Kidney (tissue), 14 donors: ENCODE measurements around the gene MATN1. TPM values are rescaled to one million over a fixed set of nuclear protein-coding genes. Genes with fewer than 3 reads are reported as not detected.

Experiments
- DNase-seq, 5 donors: peaks; one replicate each; pipeline ENCODE4 v3.0.0-alpha.2; 2013 to 2020
- FAIRE-seq: peaks from 2 replicates; lab custom pipeline; 2012; peaks lifted over from hg19 to GRCh38; lab: Jason Lieb, UNC
- H3K27ac ChIP-seq, 2 donors: one replicate each; pipeline ENCODE4 v1.7.0; 2013; ENCODE audit warnings: low read depth in 2 of 2, low read length in 2 of 2, inconsistent platforms in 1 of 2
- H3K27me3 ChIP-seq: one replicate; pipeline ENCODE4 v1.7.1; 2013; ENCODE audit warnings: low read length, inconsistent platforms; ENCODE audit not compliant: control insufficient read depth, insufficient read depth
- H3K36me3 ChIP-seq, 3 donors: one replicate each; pipeline versions ENCODE4 v1.7.0 to v1.7.1; 2013; ENCODE audit warnings: low read length in 3 of 3, control low read depth in 1 of 3, inconsistent platforms in 1 of 3; ENCODE audit not compliant: insufficient read depth in 3 of 3, control insufficient read depth in 2 of 3
- H3K4me1 ChIP-seq, 3 donors: one replicate each; pipeline versions ENCODE4 v1.7.0 to v1.7.1; 2013; ENCODE audit warnings: low read length in 3 of 3, inconsistent platforms in 1 of 3, low read depth in 1 of 3; ENCODE audit not compliant: control insufficient read depth in 2 of 3, insufficient read depth in 2 of 3
- H3K4me3 ChIP-seq, 3 donors: one replicate each; pipeline versions ENCODE4 v1.7.0 to v1.8.1; 2013; ENCODE audit warnings: low read length in 3 of 3, control low read depth in 1 of 3, inconsistent platforms in 1 of 3
- H3K9ac ChIP-seq, 3 donors: one replicate each; pipeline versions ENCODE4 v1.7.0 to v1.7.1; 2013; ENCODE audit warnings: low read length in 3 of 3, control low read depth in 1 of 3, inconsistent platforms in 1 of 3
- H3K9me3 ChIP-seq, 3 donors: one replicate each; pipeline versions ENCODE4 v1.7.0 to v1.7.1; 2013; ENCODE audit warnings: low read length in 3 of 3, control low read depth in 1 of 3, inconsistent platforms in 1 of 3; ENCODE audit not compliant: control insufficient read depth in 2 of 3, insufficient read depth in 1 of 3
- CTCF ChIP-seq: IDR thresholded peaks from 3 replicates; pipeline ENCODE4 v1.5.1; 2012; ENCODE audit warnings: mild to moderate bottlenecking, moderate library complexity, borderline replicate concordance; ENCODE audit not compliant: insufficient read depth; ENCODE audit errors: extremely low read depth
- intact Hi-C: fragments of 100-400 bp; cut with DNase I; formaldehyde crosslinking; loops from one replicate; pipeline ENCODE4 v1.11.1; 2022
- polyA plus RNA-seq: library from polyadenylated mRNA; stranded (reverse); fragments of 350-450 nt; fragmentation: Illumina TruSeq; extraction: RNeasy Lipid Tissue Mini Kit (QIAGEN cat#74804); gene quantifications from one replicate; pipeline ENCODE4 v1.2.3, GENCODE V29; 2014; ENCODE audit warnings: low read depth, low replicate concordance; ENCODE audit not compliant: insufficient read depth
- total RNA-seq: library from RNA; stranded (reverse); fragmentation: NEBNext Ultra II Directional; extraction: Animal tissue kit (Norgen Biotek cat#: 25700); gene quantifications from one replicate; pipeline ENCODE4 v1.2.1, GENCODE V29; 2021
- donor health status: control.
- donor health status: control.
- donor health status: control.
- donor health status: control.
- donor health status: control.
- donor health status: DM: yes; HTN: yes; CAD: no.
- donor health status: Normal renal cell carcinoma (clear cell type).

The MATN1 gene
- total and polyA plus RNA-seq, 2 donors from 2014 or later: 0.13 TPM; not detected in 1

- H3K4me3 ChIP-seq: no peak overlapping the region
- no peaks in the 10 kb centered on the region for H3K27me3 ChIP-seq
- intact Hi-C loops: loop anchor here (5.0 kb wide), 1 partner anchor 53 kb away; no protein-coding TSS in a partner anchor
- TF ChIP-seq CTCF: no peak
- H3K4me1 ChIP-seq: peaks cover 0 to 6% (median 5%) of the 10 kb centered on the region in 3 donors
- no peak overlapping the region for H3K27ac ChIP-seq
- no peak for DNase-seq
- H3K9ac ChIP-seq: no peak overlapping the region
- H3K36me3 ChIP-seq: no peaks in the 10 kb centered on the region
- no peak for FAIRE-seq
- no peaks in the 10 kb centered on the region for H3K9me3 ChIP-seq
Measured at GRCh38 chr1:30724175-30724574, 790 bp upstream of the MATN1 start.

GRCh38 chr1:30721812-30722537 lies 1.4 kb downstream of the MATN1 start:
- FAIRE-seq (no peak), DNase-seq (peak; percentile 81 to 94 (median 87))
- H3K27ac ChIP-seq: no peak overlapping the region
- no peaks in the 10 kb centered on the region for H3K9me3 ChIP-seq
- intact Hi-C loops: loop anchor here (5.0 kb wide), 1 partner anchor 55 kb away; no protein-coding TSS in a partner anchor
- no peaks in the 10 kb centered on the region for H3K36me3 ChIP-seq
- H3K4me1 ChIP-seq: peaks cover 0 to 9% (median 8%) of the 10 kb centered on the region in 3 donors
- TF ChIP-seq CTCF: no peak
- H3K27me3 ChIP-seq: no peaks in the 10 kb centered on the region
- no peak overlapping the region for H3K4me3 ChIP-seq
- H3K9ac ChIP-seq: no peak overlapping the region

GRCh38 chr1:30721341-30721793 lies 2.0 kb downstream of the MATN1 start:
- DNase-seq (peak in 2 of 5 donors; percentile 58 to 76), FAIRE-seq (no peak)
- Histone ChIP-seq H3K4me1 (peaks cover 0 to 9% (median 8%) of the 10 kb centered on the region in 3 donors), H3K9me3 (no peaks in the 10 kb centered on the region), H3K4me3 (no peak overlapping the region), H3K27me3 (no peaks in the 10 kb centered on the region), H3K27ac (no peak overlapping the region), H3K9ac (no peak overlapping the region), H3K36me3 (no peaks in the 10 kb centered on the region)
- TF ChIP-seq CTCF: no peak
- intact Hi-C loops: loop anchor here (5.0 kb wide), 1 partner anchor 56 kb away; no protein-coding TSS in a partner anchor
